ENCODE measurements around the gene FIBCD1. TPM values are rescaled to one million over a fixed set of nuclear protein-coding genes. Genes with fewer than 3 reads are reported as not detected.

FIBCD1 gene
- total RNA-seq, 1 experiment from 2014 or later, result 6.6 TPM

DNA sequence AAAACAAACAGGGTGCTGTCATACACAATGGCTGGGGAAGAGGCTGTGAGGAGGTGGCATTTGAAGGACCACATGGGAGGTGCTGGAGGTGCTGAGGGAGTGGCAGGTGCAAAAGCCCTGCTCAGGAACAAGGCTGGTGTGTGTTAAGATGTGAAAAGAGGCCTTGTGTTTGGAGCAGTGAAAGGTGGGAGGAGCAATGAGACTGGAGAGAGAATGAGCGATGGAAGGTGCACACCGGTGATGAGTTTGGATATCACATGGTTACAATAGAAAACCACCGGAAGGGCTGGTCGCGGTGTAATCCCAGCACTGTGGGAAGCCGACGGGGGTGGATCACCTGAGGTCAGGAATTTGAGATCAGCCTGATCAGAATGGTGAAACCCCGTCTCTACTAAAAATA, 9.2 kb upstream of the FIBCD1 start (continued):
- no peak for TF ChIP-seq ZNF396 (CRISPR knock-in tag; IDR thresholded peaks at IDR 0.05; ENCODE audit: borderline replicate concordance)
- TF ChIP-seq ZSCAN18 (CRISPR knock-in tag; IDR thresholded peaks at IDR 0.05), result no peak

- DNase-seq (ENCODE audit: low spot score) (no peak), ATAC-seq (no peak)
- Mint-ChIP-seq H3K9me3 (peaks cover 17% of the 10 kb centered on the region), H3K4me3 (no peak overlapping the region), H3K4me1 (no peaks in the 10 kb centered on the region), H3K36me3 (no peaks in the 10 kb centered on the region), H3K27me3 (ENCODE audit: low read depth) (peaks cover 24% of the 10 kb centered on the region), H3K27ac (no peak overlapping the region)
- ChIA-PET CTCF (interaction anchor here (1.6 kb wide), 1 partner anchor 99 kb away, joined by 6 read pairs; no protein-coding TSS in a partner anchor), POLR2A (interaction anchor here (0.7 kb wide), 1 partner anchor 15 kb away, joined by 3 read pairs; no protein-coding TSS in a partner anchor)
- no peak for TF ChIP-seq NFE2L1 (CRISPR knock-in tag; IDR thresholded peaks at IDR 0.05)
- TF ChIP-seq EMX1 (CRISPR knock-in tag; IDR thresholded peaks at IDR 0.05), result no peak
- TF ChIP-seq ZNF263 (CRISPR knock-in tag; IDR thresholded peaks at IDR 0.05; ENCODE audit: low read depth), result no peak
- TF ChIP-seq, protein P1, sequence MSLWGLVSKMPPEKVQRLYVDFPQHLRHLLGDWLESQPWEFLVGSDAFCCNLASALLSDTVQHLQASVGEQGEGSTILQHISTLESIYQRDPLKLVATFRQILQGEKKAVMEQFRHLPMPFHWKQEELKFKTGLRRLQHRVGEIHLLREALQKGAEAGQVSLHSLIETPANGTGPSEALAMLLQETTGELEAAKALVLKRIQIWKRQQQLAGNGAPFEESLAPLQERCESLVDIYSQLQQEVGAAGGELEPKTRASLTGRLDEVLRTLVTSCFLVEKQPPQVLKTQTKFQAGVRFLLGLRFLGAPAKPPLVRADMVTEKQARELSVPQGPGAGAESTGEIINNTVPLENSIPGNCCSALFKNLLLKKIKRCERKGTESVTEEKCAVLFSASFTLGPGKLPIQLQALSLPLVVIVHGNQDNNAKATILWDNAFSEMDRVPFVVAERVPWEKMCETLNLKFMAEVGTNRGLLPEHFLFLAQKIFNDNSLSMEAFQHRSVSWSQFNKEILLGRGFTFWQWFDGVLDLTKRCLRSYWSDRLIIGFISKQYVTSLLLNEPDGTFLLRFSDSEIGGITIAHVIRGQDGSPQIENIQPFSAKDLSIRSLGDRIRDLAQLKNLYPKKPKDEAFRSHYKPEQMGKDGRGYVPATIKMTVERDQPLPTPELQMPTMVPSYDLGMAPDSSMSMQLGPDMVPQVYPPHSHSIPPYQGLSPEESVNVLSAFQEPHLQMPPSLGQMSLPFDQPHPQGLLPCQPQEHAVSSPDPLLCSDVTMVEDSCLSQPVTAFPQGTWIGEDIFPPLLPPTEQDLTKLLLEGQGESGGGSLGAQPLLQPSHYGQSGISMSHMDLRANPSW (CRISPR knock-in tag; conservative IDR thresholded peaks at IDR 0.05; ENCODE audit: low read depth), result no peak
- TF ChIP-seq RELA (CRISPR knock-in tag; IDR thresholded peaks at IDR 0.05; ENCODE audit: borderline replicate concordance), result no peak
- no peak for TF ChIP-seq KAT7 (CRISPR knock-in tag; IDR thresholded peaks at IDR 0.05; ENCODE audit: borderline replicate concordance)
- TF ChIP-seq RORB (CRISPR knock-in tag; IDR thresholded peaks at IDR 0.05), result no peak
- TF ChIP-seq OVOL2 (CRISPR knock-in tag; IDR thresholded peaks at IDR 0.05; ENCODE audit: borderline replicate concordance), result no peak
- no peak for TF ChIP-seq AFF4 (CRISPR knock-in tag; IDR thresholded peaks at IDR 0.05; ENCODE audit: borderline replicate concordance)
- TF ChIP-seq JUN (CRISPR knock-in tag; IDR thresholded peaks at IDR 0.05), result no peak
- no peak for TF ChIP-seq NR3C1 (CRISPR knock-in tag; conservative IDR thresholded peaks at IDR 0.05; ENCODE audit: low read depth)
- no peak for TF ChIP-seq FOXJ3 (CRISPR knock-in tag; IDR thresholded peaks at IDR 0.05; ENCODE audit: borderline replicate concordance)
- TF ChIP-seq, protein P2, sequence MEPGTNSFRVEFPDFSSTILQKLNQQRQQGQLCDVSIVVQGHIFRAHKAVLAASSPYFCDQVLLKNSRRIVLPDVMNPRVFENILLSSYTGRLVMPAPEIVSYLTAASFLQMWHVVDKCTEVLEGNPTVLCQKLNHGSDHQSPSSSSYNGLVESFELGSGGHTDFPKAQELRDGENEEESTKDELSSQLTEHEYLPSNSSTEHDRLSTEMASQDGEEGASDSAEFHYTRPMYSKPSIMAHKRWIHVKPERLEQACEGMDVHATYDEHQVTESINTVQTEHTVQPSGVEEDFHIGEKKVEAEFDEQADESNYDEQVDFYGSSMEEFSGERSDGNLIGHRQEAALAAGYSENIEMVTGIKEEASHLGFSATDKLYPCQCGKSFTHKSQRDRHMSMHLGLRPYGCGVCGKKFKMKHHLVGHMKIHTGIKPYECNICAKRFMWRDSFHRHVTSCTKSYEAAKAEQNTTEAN (CRISPR knock-in tag; IDR thresholded peaks at IDR 0.05), result no peak
- no peak for TF ChIP-seq E2F5 (CRISPR knock-in tag; IDR thresholded peaks at IDR 0.05)
- no peak for TF ChIP-seq GABPB1 (CRISPR knock-in tag; IDR thresholded peaks at IDR 0.05)
- no peak for TF ChIP-seq ZNF423 (CRISPR knock-in tag; IDR thresholded peaks at IDR 0.05)
Measured at GRCh38 chr9:130947618-130948140, 8.6 kb upstream of the FIBCD1 start.
